ENCODE measurements around the gene PSMD8. TPM values are rescaled to one million over a fixed set of nuclear protein-coding genes. Genes with fewer than 3 reads are reported as not detected.
"Not testable (repeated sequence)": the region's sequence is repeated elsewhere in the genome, so short reads cannot be mapped to it uniquely, and the experiment has no call there.

PSMD8 gene
- total RNA-seq, 1 donor from 2014 or later: 123 TPM

DNA sequence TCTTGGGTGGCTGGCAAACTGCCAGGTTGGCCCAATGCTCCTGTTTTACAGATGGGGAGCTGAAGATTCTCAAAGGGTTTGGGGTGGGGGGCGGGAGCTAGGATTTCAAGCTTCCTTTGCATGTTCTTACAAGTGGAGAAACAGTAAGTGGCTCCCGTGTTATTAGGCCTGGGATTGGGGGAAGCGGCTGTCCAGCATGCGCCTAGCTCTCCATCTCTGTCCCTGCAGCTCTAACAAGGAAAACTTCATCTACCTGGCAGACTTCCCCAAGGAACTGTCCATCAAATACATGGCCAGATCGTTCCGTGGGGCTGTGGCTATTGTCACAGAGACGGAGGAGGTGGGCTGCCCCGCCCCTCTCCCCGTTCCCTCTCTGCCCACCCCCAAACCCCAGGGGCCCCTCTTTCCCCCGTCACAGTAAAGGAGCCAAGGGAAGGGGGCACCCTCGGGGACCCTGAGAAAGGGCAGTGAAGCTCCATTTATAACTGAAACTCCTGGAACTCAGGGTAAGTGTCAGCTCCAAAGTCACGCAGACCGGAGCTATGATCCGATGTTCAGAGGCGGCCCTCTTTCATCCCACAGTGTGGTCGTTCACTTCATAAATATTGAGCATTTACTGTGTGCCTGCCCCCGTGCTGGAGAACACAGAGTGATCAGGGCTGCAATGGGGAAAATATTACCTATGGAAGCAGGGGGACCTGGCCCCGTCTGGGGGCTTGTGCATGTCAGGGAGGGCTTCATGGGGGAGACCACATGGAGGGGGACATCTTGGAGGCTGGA lies 14.9 kb upstream of the PSMD8 start:
- no peaks in the 10 kb centered on the region for H3K36me3 ChIP-seq
- H3K4me1 ChIP-seq: peaks cover 11% of the 10 kb centered on the region
- TF ChIP-seq, protein P1, sequence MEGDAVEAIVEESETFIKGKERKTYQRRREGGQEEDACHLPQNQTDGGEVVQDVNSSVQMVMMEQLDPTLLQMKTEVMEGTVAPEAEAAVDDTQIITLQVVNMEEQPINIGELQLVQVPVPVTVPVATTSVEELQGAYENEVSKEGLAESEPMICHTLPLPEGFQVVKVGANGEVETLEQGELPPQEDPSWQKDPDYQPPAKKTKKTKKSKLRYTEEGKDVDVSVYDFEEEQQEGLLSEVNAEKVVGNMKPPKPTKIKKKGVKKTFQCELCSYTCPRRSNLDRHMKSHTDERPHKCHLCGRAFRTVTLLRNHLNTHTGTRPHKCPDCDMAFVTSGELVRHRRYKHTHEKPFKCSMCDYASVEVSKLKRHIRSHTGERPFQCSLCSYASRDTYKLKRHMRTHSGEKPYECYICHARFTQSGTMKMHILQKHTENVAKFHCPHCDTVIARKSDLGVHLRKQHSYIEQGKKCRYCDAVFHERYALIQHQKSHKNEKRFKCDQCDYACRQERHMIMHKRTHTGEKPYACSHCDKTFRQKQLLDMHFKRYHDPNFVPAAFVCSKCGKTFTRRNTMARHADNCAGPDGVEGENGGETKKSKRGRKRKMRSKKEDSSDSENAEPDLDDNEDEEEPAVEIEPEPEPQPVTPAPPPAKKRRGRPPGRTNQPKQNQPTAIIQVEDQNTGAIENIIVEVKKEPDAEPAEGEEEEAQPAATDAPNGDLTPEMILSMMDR (IDR thresholded peaks at IDR 0.05): no peak
- no peak for DNase-seq
- no peak for ATAC-seq
- H3K27me3 ChIP-seq: peaks cover 22% of the 10 kb centered on the region
- no peaks in the 10 kb centered on the region for H3K9me3 ChIP-seq
- no peak overlapping the region for H3K27ac ChIP-seq
- intact Hi-C loops (cut with DNase I): no loop called here
- H3K4me3 ChIP-seq: no peak overlapping the region

DNA sequence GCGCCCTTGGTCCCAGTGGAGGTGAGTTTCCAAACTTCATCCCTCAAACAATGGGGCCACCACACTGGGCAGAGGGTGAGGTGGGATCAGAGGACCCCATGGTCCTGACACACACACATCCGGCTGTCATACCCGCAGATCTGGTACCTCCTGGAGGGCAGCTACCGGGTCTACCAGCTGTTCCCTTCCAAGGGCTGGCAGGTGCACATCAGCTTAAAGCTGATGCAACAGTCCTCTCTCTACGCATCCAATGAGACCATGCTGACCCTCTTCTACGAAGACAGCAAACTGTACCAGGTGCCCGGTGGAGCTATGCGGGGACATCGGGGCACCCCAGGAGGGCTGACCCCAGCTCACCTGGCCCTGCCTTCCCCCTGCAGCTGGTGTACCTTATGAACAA lies 14.0 kb upstream of the PSMD8 start:
- H3K27me3 ChIP-seq: peaks cover 19% of the 10 kb centered on the region

DNA sequence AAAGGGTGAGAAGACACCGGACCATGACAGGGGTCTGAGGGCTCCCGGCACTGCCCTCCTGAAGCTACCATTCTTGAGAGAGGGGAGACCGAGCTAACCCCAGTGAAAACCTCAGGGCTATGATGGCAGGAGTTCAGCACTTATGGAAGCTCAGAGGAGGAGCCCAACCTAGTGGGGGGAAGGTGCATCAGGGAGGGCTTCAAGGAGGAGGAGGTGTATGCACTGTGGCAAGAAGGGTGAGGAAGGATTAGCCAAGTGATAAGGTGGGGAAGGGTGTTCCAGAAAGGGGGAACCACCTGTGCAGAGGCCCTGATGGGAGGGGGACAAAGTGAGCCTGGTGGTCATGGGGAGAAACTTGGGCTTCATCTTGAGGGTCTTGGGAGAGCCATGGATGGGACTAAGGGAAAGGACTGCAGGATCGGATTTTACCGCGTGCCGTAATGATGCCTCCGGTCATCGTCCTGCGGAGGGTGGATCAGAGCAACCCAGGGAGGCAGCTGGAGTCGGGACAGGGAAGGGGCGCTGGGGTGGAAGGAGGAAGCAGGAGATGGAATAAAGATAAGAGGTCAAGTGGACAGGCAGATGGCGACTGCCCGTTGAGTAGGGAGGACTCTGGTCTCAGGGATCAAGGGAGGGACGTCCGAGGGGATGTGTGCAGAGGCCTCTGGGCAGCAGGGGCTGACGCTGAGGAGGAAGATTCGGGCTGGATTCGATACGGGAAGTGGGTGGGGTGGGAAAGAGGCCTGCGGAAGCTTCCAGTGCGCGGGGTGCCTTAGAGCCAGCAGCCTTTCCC lies 13.3 kb upstream of the PSMD8 start:
- Histone ChIP-seq H3K27ac (no peak overlapping the region), H3K9me3 (no peaks in the 10 kb centered on the region), H3K36me3 (no peaks in the 10 kb centered on the region), H3K27me3 (peaks cover 19% of the 10 kb centered on the region), H3K4me3 (peak overlapping the region; percentile 67), H3K4me1 (peaks cover 11% of the 10 kb centered on the region)
- peak; percentile 3 for ATAC-seq
- no peak for DNase-seq
- intact Hi-C loops (cut with DNase I): no loop called here
- TF ChIP-seq, protein P1 (IDR thresholded peaks at IDR 0.05): no peak

More for the DNA sequence above, 14.0 kb upstream of the PSMD8 start:
- ATAC-seq (no peak), DNase-seq (no peak)
- Histone ChIP-seq H3K9me3 (no peaks in the 10 kb centered on the region), H3K36me3 (no peaks in the 10 kb centered on the region), H3K4me1 (peaks cover 11% of the 10 kb centered on the region), H3K27ac (no peak overlapping the region), H3K4me3 (no peak overlapping the region)
- intact Hi-C loops (cut with DNase I): no loop called here
- TF ChIP-seq, protein P1 (IDR thresholded peaks at IDR 0.05): no peak

DNA sequence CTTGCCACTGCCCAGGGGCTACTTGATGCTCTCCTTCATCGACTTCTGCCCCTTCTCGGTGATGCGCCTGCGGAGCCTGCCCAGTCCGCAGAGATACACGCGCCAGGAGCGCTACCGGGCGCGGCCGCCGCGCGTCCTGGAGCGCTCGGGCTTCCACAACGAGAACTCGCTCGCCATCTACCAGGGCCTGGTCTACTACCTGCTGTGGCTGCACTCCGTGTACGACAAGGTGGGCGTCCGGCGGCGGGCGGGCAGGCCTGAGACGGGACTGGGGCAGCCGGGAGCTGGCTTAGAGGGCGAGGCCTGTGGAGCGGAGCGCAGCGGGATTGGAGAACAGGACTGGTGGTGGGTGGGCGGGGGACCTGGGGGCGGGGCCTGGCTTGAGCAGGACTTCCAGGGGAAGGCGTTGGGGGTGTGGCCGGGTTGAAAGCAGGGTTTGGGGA lies 12.7 kb upstream of the PSMD8 start:
- Histone ChIP-seq H3K9me3 (no peaks in the 10 kb centered on the region), H3K36me3 (no peaks in the 10 kb centered on the region), H3K27me3 (peaks cover 19% of the 10 kb centered on the region), H3K4me1 (peaks cover 11% of the 10 kb centered on the region), H3K4me3 (peak overlapping the region; percentile 67), H3K27ac (no peak overlapping the region)
- intact Hi-C loops (cut with DNase I): no loop called here
- TF ChIP-seq, protein P1 (IDR thresholded peaks at IDR 0.05): no peak
- ATAC-seq: peak; percentile 89
- DNase-seq: peak; percentile 90

DNA sequence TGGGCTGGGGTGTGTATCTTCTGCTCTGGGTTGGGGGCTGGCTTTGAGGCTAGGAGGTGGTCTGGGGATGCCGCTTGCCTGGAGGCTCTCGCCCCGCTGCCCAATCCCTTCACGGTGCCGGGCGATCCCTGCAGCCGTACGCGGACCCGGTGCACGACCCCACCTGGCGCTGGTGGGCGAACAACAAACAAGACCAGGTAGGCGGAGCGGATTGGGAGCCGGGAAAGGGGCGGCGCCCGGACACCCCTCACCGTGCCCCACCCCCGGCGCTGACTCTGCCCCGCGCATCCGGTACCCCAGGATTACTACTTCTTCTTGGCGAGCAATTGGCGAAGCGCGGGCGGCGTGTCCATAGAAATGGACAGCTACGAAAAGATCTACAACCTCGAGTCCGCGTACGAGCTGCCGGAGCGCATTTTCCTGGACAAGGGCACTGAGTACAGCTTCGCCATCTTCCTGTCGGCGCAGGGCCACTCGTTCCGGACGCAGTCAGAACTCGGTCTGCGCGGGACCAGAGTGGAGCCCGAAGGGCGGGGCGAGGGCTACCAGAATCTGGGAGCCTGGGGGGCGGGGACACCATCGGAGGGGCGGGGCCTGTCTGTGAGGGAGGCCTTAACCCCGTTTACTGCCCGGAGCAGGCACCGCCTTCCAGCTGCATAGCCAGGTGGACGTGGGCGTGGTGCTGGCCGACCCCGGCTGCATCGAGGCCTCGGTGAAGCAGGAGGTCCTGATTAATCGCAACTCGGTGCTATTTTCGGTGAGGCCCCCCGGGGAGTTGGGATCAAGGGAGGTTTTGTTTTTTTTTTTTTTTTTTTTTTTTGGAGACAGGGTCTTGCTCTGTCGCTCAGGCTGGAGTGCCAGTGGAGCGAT lies 12.1 kb upstream of the PSMD8 start:
- ATAC-seq (peak; percentile 93), DNase-seq (peak; percentile 96)
- H3K4me3 ChIP-seq: peak overlapping the region; percentile 67
- H3K36me3 ChIP-seq: no peaks in the 10 kb centered on the region
- H3K27me3 ChIP-seq: peaks cover 19% of the 10 kb centered on the region
- TF ChIP-seq, protein P1 (IDR thresholded peaks at IDR 0.05): no peak
- H3K27ac ChIP-seq: no peak overlapping the region
- H3K4me1 ChIP-seq: peaks cover 11% of the 10 kb centered on the region
- H3K9me3 ChIP-seq: no peaks in the 10 kb centered on the region
- intact Hi-C loops (cut with DNase I): no loop called here

DNA sequence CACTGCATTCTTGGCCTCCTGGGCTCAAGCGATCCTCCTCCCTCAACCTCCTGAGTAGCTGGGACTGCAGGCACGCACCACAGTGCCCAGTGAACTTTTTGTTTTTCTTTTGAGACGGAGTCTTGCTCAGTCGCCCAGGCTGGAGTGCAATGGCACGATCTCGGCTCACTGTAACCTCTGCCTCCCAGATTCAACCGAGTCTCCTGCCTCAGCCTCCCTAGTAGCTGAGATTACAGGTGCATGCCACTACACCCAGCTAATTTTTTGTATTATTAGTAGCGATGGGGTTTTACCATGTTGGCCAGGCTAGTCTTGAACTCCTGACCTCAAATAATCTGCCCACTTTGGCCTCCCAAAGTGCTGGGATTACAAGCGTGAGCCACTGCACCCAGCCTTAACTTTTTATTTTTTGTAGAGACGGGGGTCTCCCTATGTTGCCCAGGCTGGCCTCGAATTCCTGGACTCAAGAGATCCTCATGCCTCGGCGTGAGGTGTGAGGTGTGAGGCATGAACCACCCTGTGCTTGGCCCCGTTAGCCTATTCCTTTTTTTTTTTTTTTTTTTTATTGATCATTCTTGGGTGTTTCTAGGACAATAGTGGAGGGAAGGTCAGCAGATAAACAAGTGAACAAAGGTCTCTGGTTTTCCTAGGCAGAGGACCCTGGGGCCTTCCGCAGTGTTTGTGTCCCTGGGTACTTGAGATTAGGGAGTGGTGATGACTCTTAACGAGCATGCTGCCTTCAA lies 11.3 kb upstream of the PSMD8 start:
- ATAC-seq; H3K27ac ChIP-seq; intact Hi-C loops (cut with DNase I); H3K36me3 ChIP-seq; H3K9me3 ChIP-seq; DNase-seq: not testable (repeated sequence)
- Histone ChIP-seq H3K4me1 (peaks cover 11% of the 10 kb centered on the region), H3K4me3 (peak overlapping the region; percentile 67), H3K27me3 (peaks cover 19% of the 10 kb centered on the region)

All from upper lobe of right lung (tissue), 1 donor.